Mesenchymal stem cell (in vitro differentiated cells and primary cell): Measurements from ENCODE around the gene KNSTRN.

ENCODE experiments used
- DNase-seq: peaks from one replicate; pipeline ENCODE4 v3.0.0-alpha.2; 2013
- H2AFZ ChIP-seq: one replicate; pipeline ENCODE4 v1.6.1; 2013; ENCODE audit warnings: low read depth, mild to moderate bottlenecking, control low read depth, inconsistent platforms, low read length, moderate library complexity
- H2AK5ac ChIP-seq: 2 replicates; pipeline ENCODE4 v1.6.1; 2013; ENCODE audit warnings: low read length, moderate library complexity, mild to moderate bottlenecking, inconsistent platforms; ENCODE audit not compliant: severe bottlenecking
- H2BK120ac ChIP-seq: one replicate; pipeline ENCODE4 v1.6.1; 2013; ENCODE audit warnings: low read depth, mild to moderate bottlenecking, inconsistent platforms, low read length, moderate library complexity
- H2BK12ac ChIP-seq, 2 experiments: one replicate each; pipeline ENCODE4 v1.6.1; 2013; ENCODE audit warnings: inconsistent platforms in 2 of 2, low read length in 2 of 2, mild to moderate bottlenecking in 2 of 2, moderate library complexity in 2 of 2, control low read depth in 1 of 2
- H2BK15ac ChIP-seq: one replicate; pipeline ENCODE4 v1.6.1; 2013; ENCODE audit warnings: mild to moderate bottlenecking, low read depth, inconsistent platforms; ENCODE audit not compliant: poor library complexity, severe bottlenecking
- H2BK5ac ChIP-seq: 2 replicates; pipeline ENCODE4 v1.6.1; 2013; ENCODE audit warnings: low read depth, mild to moderate bottlenecking, low read length, control low read depth, inconsistent platforms; ENCODE audit not compliant: poor library complexity, severe bottlenecking
- H3K14ac ChIP-seq, 2 experiments: one replicate each; pipeline ENCODE4 v1.6.1; 2013; ENCODE audit warnings: inconsistent platforms in 2 of 2, low read length in 2 of 2, control low read depth in 1 of 2, mild to moderate bottlenecking in 1 of 2, moderate library complexity in 1 of 2
- H3K18ac ChIP-seq, 2 experiments: one replicate each; pipeline ENCODE4 v1.6.1; 2013; ENCODE audit warnings: inconsistent platforms in 2 of 2, low read length in 2 of 2, control low read depth in 1 of 2, low read depth in 1 of 2, mild to moderate bottlenecking in 1 of 2
- H3K23ac ChIP-seq, 2 experiments: one replicate each; pipeline ENCODE4 v1.6.1; 2013; ENCODE audit warnings: inconsistent platforms in 2 of 2, low read length in 2 of 2, mild to moderate bottlenecking in 2 of 2, moderate library complexity in 2 of 2, control low read depth in 1 of 2
- H3K27ac ChIP-seq: 2 replicates; pipeline ENCODE4 v1.5.1; 2013; ENCODE audit warnings: mild to moderate bottlenecking, moderate library complexity, low read length, control low read depth, inconsistent platforms; ENCODE audit not compliant: poor library complexity, severe bottlenecking
- H3K27me3 ChIP-seq, 2 experiments: 2 replicates each; pipeline versions ENCODE4 v1.6.1 to v1.7.0; 2013; ENCODE audit warnings: low read length in 2 of 2, mild to moderate bottlenecking in 2 of 2, moderate library complexity in 2 of 2, control low read depth in 1 of 2, inconsistent platforms in 1 of 2; ENCODE audit not compliant: control insufficient read depth in 1 of 2, insufficient read depth in 1 of 2
- H3K36me3 ChIP-seq, 2 experiments: 2 replicates each; pipeline versions ENCODE4 v1.6.1 to v1.7.0; 2013; ENCODE audit warnings: low read length in 2 of 2, control low read depth in 1 of 2, inconsistent platforms in 1 of 2, low read depth in 1 of 2, mild to moderate bottlenecking in 1 of 2; ENCODE audit not compliant: insufficient read depth in 2 of 2, control insufficient read depth in 1 of 2
- H3K4ac ChIP-seq, 2 experiments: one replicate each; pipeline ENCODE4 v1.6.1; 2013; ENCODE audit warnings: inconsistent platforms in 2 of 2, low read length in 2 of 2, mild to moderate bottlenecking in 2 of 2, moderate library complexity in 2 of 2, control low read depth in 1 of 2, low read depth in 1 of 2
- H3K4me1 ChIP-seq: 2 replicates; pipeline ENCODE4 v1.6.1; 2013; ENCODE audit warnings: low read depth, low read length, control low read depth; ENCODE audit not compliant: control insufficient read depth, insufficient read depth
- H3K4me2 ChIP-seq: 2 replicates; pipeline ENCODE4 v1.6.1; 2013; ENCODE audit warnings: low read length, mild to moderate bottlenecking, inconsistent platforms; ENCODE audit not compliant: poor library complexity, severe bottlenecking
- H3K4me3 ChIP-seq, 2 experiments: 2 replicates each; pipeline versions ENCODE4 v1.5.1 to v1.7.0; 2013; ENCODE audit warnings: low read length in 2 of 2, mild to moderate bottlenecking in 2 of 2, control low read depth in 1 of 2, low read depth in 1 of 2; ENCODE audit not compliant: insufficient read depth in 1 of 2
- H3K79me1 ChIP-seq: replicated peaks from 2 replicates; pipeline ENCODE4 v1.6.1; 2013; ENCODE audit warnings: mild to moderate bottlenecking, control low read depth, low read length, inconsistent platforms; ENCODE audit not compliant: poor library complexity, severe bottlenecking
- H3K9ac ChIP-seq: 2 replicates; pipeline ENCODE4 v1.7.0; 2013; ENCODE audit warnings: mild to moderate bottlenecking, low read length, moderate library complexity
- H3K9me3 ChIP-seq: 2 replicates; pipeline ENCODE4 v1.7.0; 2013; ENCODE audit warnings: mild to moderate bottlenecking, low read length; ENCODE audit not compliant: control insufficient read depth
- H4K8ac ChIP-seq: one replicate; pipeline ENCODE4 v1.6.1; 2013; ENCODE audit warnings: inconsistent platforms, mild to moderate bottlenecking, low read length, moderate library complexity
- H4K91ac ChIP-seq: one replicate; pipeline ENCODE4 v1.6.1; 2013; ENCODE audit warnings: mild to moderate bottlenecking, low read length, inconsistent platforms
- WGBS: methylation state at CpG from one replicate; pipeline ENCODE4 v1.1.7; 2013; ENCODE audit warnings: mixed read lengths; 5-methylcytosine and 5-hydroxymethylcytosine counted together

KNSTRN gene

DNA sequence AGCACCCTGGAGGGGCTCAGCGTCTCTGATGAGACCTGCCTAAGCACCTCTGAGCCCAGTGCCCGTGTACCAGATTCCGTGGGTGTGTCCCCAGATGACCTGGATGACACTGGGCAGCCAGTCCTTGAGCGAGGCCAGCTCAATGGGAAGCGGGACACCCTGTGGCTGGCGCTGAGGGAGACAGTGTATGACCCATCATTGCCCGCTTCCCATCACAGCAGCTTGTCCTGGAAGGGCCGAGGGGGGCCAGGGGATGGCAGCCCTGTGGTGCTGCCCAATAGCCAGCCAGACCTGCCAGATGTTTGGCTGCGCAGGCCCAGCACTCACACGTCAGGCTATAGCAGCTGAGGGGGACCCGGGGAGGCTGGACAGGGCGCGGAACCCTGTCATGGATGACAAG, 12.6 kb upstream of the KNSTRN start:
- Histone ChIP-seq H3K9ac (no peak overlapping the region), H3K23ac (no peak overlapping the region), H2AK5ac (no peak overlapping the region), H3K4me3 (no peak overlapping the region), H3K79me1 (no peaks in the 10 kb centered on the region), H3K4me1 (peaks cover 13% of the 10 kb centered on the region), H3K27me3 (peaks cover 20 to 36% of the 10 kb centered on the region in 2 experiments), H3K9me3 (no peaks in the 10 kb centered on the region), H2BK5ac (no peak overlapping the region), H3K4me2 (no peak overlapping the region), H3K14ac (no peak overlapping the region), H4K91ac (no peak overlapping the region), H3K4ac (no peak overlapping the region), H2AFZ (no peak overlapping the region), H4K8ac (no peak overlapping the region), H3K36me3 (no peaks in the 10 kb centered on the region), H2BK120ac (no peak overlapping the region), H3K18ac (peak overlapping the region in 1 of 2 experiments; percentile 4), H3K27ac (no peak overlapping the region), H2BK15ac (no peak overlapping the region), H2BK12ac (peak overlapping the region in 1 of 2 experiments; percentile 2)
- no peak for DNase-seq
- WGBS = 92% methylated on average over 13 of the region's 13 CpGs

DNA sequence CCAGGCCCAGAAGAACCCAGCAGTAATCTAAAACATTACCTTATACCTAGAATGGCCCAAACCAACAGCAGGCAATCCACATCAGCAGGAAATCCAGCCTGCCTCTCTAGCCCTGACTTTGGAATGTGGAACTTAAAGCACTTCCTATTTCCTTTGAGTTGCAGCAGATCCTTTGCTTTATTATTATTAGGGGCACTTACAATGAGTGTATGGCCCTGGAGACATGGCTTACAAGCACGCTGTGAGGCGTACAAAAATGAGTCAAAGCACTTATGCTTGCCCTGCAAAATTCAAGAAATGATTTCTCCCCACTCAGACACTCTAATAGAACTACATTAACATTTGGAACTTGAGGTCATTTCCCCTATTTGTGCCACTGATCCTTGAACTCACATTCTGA, 9.5 kb upstream of the KNSTRN start:
- Histone ChIP-seq H2BK120ac (no peak overlapping the region), H3K9me3 (no peaks in the 10 kb centered on the region), H2BK15ac (no peak overlapping the region), H3K9ac (no peak overlapping the region), H3K23ac (no peak overlapping the region), H2AFZ (no peak overlapping the region), H3K14ac (no peak overlapping the region), H3K4me1 (peaks cover 4% of the 10 kb centered on the region), H4K8ac (no peak overlapping the region), H2BK5ac (no peak overlapping the region), H2BK12ac (no peak overlapping the region), H3K4me3 (no peak overlapping the region), H3K4ac (no peak overlapping the region), H3K79me1 (no peaks in the 10 kb centered on the region), H4K91ac (no peak overlapping the region), H3K36me3 (no peaks in the 10 kb centered on the region), H3K27me3 (peaks cover 0 to 18% of the 10 kb centered on the region in 2 experiments), H2AK5ac (no peak overlapping the region), H3K27ac (no peak overlapping the region), H3K4me2 (no peak overlapping the region), H3K18ac (no peak overlapping the region)
- DNase-seq = peak; percentile 47
- WGBS = 3% methylated on average over 2 of the region's 2 CpGs

DNA sequence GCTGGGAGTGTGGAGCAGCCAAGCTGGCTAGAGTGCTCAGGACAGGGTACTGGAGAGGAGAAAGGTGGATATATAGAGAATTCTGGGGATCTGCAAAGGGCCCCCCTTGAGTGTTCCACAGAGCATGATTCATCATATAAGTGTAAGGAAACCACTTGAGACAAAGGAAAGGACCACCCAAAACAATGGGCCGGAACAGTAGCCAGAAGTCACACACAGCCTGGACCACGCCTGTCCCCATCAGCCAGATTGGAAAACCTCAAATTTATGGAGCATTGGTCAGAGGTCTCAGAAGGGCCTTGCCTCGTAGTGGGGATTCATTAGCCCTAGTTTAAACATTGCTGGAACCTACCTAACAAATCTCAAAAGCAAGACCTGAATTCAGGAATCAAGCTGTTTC, 4.9 kb upstream of the KNSTRN start:
- no peak overlapping the region for H2BK5ac ChIP-seq
- H3K4me2 ChIP-seq = peak overlapping the region; percentile 33
- no peak overlapping the region for H2BK15ac ChIP-seq
- DNase-seq = no peak
- no peak overlapping the region for H3K27ac ChIP-seq
- no peak overlapping the region for H2BK12ac ChIP-seq
- H2AFZ ChIP-seq = no peak overlapping the region
- H3K4me3 ChIP-seq = no peak overlapping the region
- 58% methylated on average over 3 of the region's 3 CpGs for WGBS
- no peak overlapping the region for H2AK5ac ChIP-seq
- no peaks in the 10 kb centered on the region for H3K79me1 ChIP-seq
- H4K91ac ChIP-seq = no peak overlapping the region
- H3K4ac ChIP-seq = no peak overlapping the region
- H3K36me3 ChIP-seq = no peaks in the 10 kb centered on the region
- no peaks in the 10 kb centered on the region for H3K9me3 ChIP-seq
- no peaks in the 10 kb centered on the region for H3K27me3 ChIP-seq
- no peak overlapping the region for H3K18ac ChIP-seq
- peak overlapping the region; percentile 24 for H4K8ac ChIP-seq
- no peak overlapping the region for H2BK120ac ChIP-seq
- no peak overlapping the region for H3K9ac ChIP-seq
- H3K23ac ChIP-seq = no peak overlapping the region
- H3K14ac ChIP-seq = no peak overlapping the region
- H3K4me1 ChIP-seq = peaks cover 3% of the 10 kb centered on the region

DNA sequence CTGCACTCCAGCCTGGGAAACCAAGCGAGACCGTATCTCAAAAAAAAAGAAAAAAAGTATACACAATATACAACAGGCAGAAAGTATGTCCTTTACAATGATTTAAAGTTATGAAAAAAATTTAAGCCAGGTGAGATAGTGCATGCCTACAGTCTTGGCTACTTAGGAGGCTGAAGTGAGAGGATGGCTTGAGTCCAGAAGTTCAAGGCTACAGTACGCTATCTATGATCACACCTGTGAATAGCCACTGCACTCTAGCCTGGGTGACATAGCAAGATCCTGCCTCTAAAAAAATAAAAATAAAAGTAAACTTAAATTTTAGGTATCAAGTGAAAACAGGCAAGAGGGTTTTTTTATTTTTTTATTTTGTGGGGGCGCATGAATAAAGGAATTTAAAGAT, 3.1 kb upstream of the KNSTRN start:
- no peaks in the 10 kb centered on the region for H3K27me3 ChIP-seq
- no peak overlapping the region for H3K14ac ChIP-seq
- H3K23ac ChIP-seq = no peak overlapping the region

More for the DNA sequence above, 3.1 kb upstream of the KNSTRN start:
- Histone ChIP-seq H2BK15ac (no peak overlapping the region), H3K27ac (no peak overlapping the region), H2BK12ac (no peak overlapping the region), H3K9ac (peak overlapping the region; percentile 7), H3K4me3 (no peak overlapping the region), H2AFZ (no peak overlapping the region), H3K9me3 (no peaks in the 10 kb centered on the region), H3K79me1 (peaks cover 7% of the 10 kb centered on the region), H3K18ac (no peak overlapping the region), H4K91ac (no peak overlapping the region), H3K4me1 (peaks cover 7% of the 10 kb centered on the region), H2AK5ac (no peak overlapping the region), H3K4me2 (no peak overlapping the region), H4K8ac (no peak overlapping the region), H2BK5ac (no peak overlapping the region), H2BK120ac (no peak overlapping the region), H3K4ac (no peak overlapping the region), H3K36me3 (no peaks in the 10 kb centered on the region)
- no peak for DNase-seq
- 88% methylated on average over 1 of the region's 4 CpGs for WGBS
